Stimulated activated naive B cell treated with anti-CD40 and anti-IgM and Interleukin-4, amounts not matched to agents 10 μg/mL and 1 μg/mL and 100 μg/mL, for 72 hours (primary cell): ENCODE data around the gene LAMTOR4.
A peak's percentile ranks its signal among the peaks of the same experiment; 100 is the strongest.
"Not testable (repeated sequence)": the region's sequence is repeated elsewhere in the genome, so short reads cannot be mapped to it uniquely, and the experiment has no call there.

Experiments
- ATAC-seq, 2 donors: fragments of 150-1000 bp; cut with Tn5 transposase; replicated peaks; 2 replicates each; pipeline ENCODE4 v1.10.0; 2021; ENCODE audit warnings: moderate library complexity in 1 of 2
- DNase-seq: peaks from one replicate; pipeline ENCODE4 v3.0.0; 2021
- H3K27ac Mint-ChIP-seq: one replicate; pipeline ENCODE4 v1.8.0; 2022; ENCODE audit warnings: mild to moderate bottlenecking, mixed read lengths
- H3K27me3 Mint-ChIP-seq, 2 donors: one replicate each; pipeline ENCODE4 v1.8.0; 2022; ENCODE audit warnings: mixed read lengths in 2 of 2
- H3K36me3 Mint-ChIP-seq, 2 donors: one replicate each; pipeline ENCODE4 v1.8.0; 2022; ENCODE audit warnings: mixed read lengths in 2 of 2, mild to moderate bottlenecking in 1 of 2
- H3K4me1 Mint-ChIP-seq, 2 donors: one replicate each; pipeline ENCODE4 v1.8.0; 2022; ENCODE audit warnings: mixed read lengths in 2 of 2, mild to moderate bottlenecking in 1 of 2
- H3K4me3 Mint-ChIP-seq, 2 donors: one replicate each; pipeline ENCODE4 v1.8.0; 2022; ENCODE audit warnings: mild to moderate bottlenecking in 2 of 2, mixed read lengths in 2 of 2, moderate library complexity in 1 of 2
- H3K9me3 Mint-ChIP-seq, 2 donors: one replicate each; pipeline ENCODE4 v1.8.0; 2022; ENCODE audit warnings: mixed read lengths in 2 of 2, mild to moderate bottlenecking in 1 of 2

The LAMTOR4 gene

DNA sequence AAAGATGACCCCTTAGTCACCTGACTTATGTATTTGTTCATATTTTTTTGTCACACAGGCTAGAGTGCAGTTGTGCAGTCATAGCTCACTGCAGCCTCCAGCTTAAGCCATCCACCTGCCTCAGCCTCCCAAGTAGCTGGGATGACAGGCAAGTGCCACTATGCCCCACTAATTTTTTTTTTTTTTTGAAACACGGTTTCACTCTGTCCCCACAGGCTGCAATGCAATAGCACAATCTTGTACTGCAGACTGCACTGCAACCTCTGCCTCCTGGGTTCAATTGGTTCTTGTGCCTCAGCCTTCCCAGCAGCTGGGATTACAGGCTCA, 20.1 kb upstream of the LAMTOR4 start:
- Mint-ChIP-seq H3K27ac (no peak overlapping the region), H3K36me3 (peaks cover 4 to 5% of the 10 kb centered on the region in 2 donors), H3K9me3 (no peaks in the 10 kb centered on the region), H3K4me3 (no peak overlapping the region), H3K4me1 (peaks cover 26 to 54% of the 10 kb centered on the region in 2 donors), H3K27me3 (no peaks in the 10 kb centered on the region)
- DNase-seq (no peak), ATAC-seq (no peak)

- not testable (repeated sequence) for H3K27ac Mint-ChIP-seq, DNase-seq, H3K27me3 Mint-ChIP-seq, H3K9me3 Mint-ChIP-seq, H3K36me3 Mint-ChIP-seq, H3K4me3 Mint-ChIP-seq, ATAC-seq
- H3K4me1 Mint-ChIP-seq = peaks cover 17 to 42% of the 10 kb centered on the region in 2 donors
Measured at GRCh38 chr7:100130220-100130607, 18.5 kb upstream of the LAMTOR4 start.

GRCh38 chr7:100130608-100131453, 17.9 kb upstream of the LAMTOR4 start:
- Mint-ChIP-seq H3K4me1 (peaks cover 13 to 37% of the 10 kb centered on the region in 2 donors), H3K9me3 (no peaks in the 10 kb centered on the region), H3K27ac (no peak overlapping the region), H3K36me3 (peaks cover 0 to 1% of the 10 kb centered on the region in 2 donors), H3K27me3 (no peaks in the 10 kb centered on the region), H3K4me3 (peak overlapping the region; percentile 46 to 54)
- ATAC-seq = no peak
- DNase-seq = peak; percentile 65

- Mint-ChIP-seq H3K36me3 (no peaks in the 10 kb centered on the region), H3K4me1 (peaks cover 13 to 29% of the 10 kb centered on the region in 2 donors), H3K27ac (peak overlapping the region; percentile 81), H3K9me3 (no peaks in the 10 kb centered on the region), H3K4me3 (no peak overlapping the region), H3K27me3 (no peaks in the 10 kb centered on the region)
- ATAC-seq (no peak), DNase-seq (no peak)
Measured at GRCh38 chr7:100132126-100132525, 16.6 kb upstream of the LAMTOR4 start.

DNA sequence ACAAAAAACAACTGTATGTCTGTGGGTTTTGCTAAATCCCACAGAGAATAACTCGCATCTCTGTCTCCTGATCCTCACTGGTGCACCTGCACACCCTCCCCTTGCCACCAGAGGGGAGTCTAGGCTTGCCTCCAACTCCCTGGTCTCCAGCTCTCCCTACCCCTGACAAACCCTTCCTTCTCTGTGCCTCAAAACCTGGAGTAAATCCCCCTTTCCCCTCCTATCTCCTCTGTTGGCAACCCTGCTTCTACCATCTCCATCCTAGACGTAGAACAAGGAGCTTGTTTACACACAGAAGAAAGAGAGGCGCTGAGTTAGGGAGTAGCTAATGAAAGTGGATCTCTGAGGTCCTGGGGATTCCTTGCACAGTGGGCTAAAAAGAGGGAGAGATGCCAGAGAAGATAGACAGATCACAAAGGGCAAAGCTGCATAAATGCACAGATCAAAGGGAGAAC, 16.0 kb upstream of the LAMTOR4 start:
- DNase-seq (peak; percentile 52), ATAC-seq (peak; percentile 74 to 77)
- H3K27ac Mint-ChIP-seq = peak overlapping the region; percentile 81
- peaks cover 15 to 32% of the 10 kb centered on the region in 2 donors for H3K4me1 Mint-ChIP-seq
- no peaks in the 10 kb centered on the region for H3K9me3 Mint-ChIP-seq
- H3K4me3 Mint-ChIP-seq = no peak overlapping the region
- no peaks in the 10 kb centered on the region for H3K27me3 Mint-ChIP-seq
- no peaks in the 10 kb centered on the region for H3K36me3 Mint-ChIP-seq

- peaks cover 14 to 20% of the 10 kb centered on the region in 2 donors for H3K4me1 Mint-ChIP-seq
- peak overlapping the region; percentile 44 for H3K27ac Mint-ChIP-seq
- H3K9me3 Mint-ChIP-seq = no peaks in the 10 kb centered on the region
- peak; percentile 72 to 78 for ATAC-seq
- H3K36me3 Mint-ChIP-seq = no peaks in the 10 kb centered on the region
- no peak for DNase-seq
- no peaks in the 10 kb centered on the region for H3K27me3 Mint-ChIP-seq
- peak overlapping the region in 1 of 2 donors; percentile 5 for H3K4me3 Mint-ChIP-seq
Measured at GRCh38 chr7:100137851-100138760, 10.6 kb upstream of the LAMTOR4 start.

DNA sequence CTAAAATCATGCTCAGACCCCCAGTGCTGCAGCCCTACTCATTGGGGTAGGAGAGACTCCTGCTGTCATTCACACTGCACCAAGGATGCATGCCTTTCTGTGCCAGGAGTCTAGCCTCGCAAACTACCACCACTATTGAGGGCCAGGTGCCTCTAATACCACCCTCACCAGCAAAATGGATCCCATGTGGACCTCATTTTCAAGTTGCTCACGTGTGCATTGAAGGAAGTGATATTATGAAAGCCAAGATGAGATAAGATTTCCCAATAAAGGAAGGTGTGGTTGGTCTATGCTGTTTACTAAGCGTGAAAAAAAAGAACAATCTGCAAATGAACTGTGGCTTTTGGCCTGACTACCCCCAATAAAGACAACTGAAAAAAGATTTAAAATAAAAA, 7.2 kb upstream of the LAMTOR4 start:
- H3K9me3 Mint-ChIP-seq = no peaks in the 10 kb centered on the region
- DNase-seq = no peak
- no peak overlapping the region for H3K27ac Mint-ChIP-seq
- no peaks in the 10 kb centered on the region for H3K27me3 Mint-ChIP-seq
- no peak overlapping the region for H3K4me3 Mint-ChIP-seq
- peaks cover 14 to 20% of the 10 kb centered on the region in 2 donors for H3K4me1 Mint-ChIP-seq
- no peaks in the 10 kb centered on the region for H3K36me3 Mint-ChIP-seq
- peak in 1 of 2 donors; percentile 29 for ATAC-seq

GRCh38 chr7:100142461-100142860, 6.3 kb upstream of the LAMTOR4 start:
- no peak for DNase-seq
- Mint-ChIP-seq H3K4me1 (peaks cover 14 to 19% of the 10 kb centered on the region in 2 donors), H3K4me3 (no peak overlapping the region), H3K36me3 (no peaks in the 10 kb centered on the region), H3K27me3 (no peaks in the 10 kb centered on the region), H3K9me3 (no peaks in the 10 kb centered on the region), H3K27ac (no peak overlapping the region)
- no peak for ATAC-seq

GRCh38 chr7:100146350-100146749, 2.4 kb upstream of the LAMTOR4 start:
- peaks cover 7 to 12% of the 10 kb centered on the region in 2 donors for H3K36me3 Mint-ChIP-seq
- not testable (repeated sequence) for H3K27ac Mint-ChIP-seq, H3K4me3 Mint-ChIP-seq, H3K9me3 Mint-ChIP-seq, DNase-seq, H3K27me3 Mint-ChIP-seq, ATAC-seq
- H3K4me1 Mint-ChIP-seq = peaks cover 14 to 20% of the 10 kb centered on the region in 2 donors

- H3K27me3 Mint-ChIP-seq = no peaks in the 10 kb centered on the region
- H3K4me1 Mint-ChIP-seq = peaks cover 18 to 20% of the 10 kb centered on the region in 2 donors
- no peaks in the 10 kb centered on the region for H3K9me3 Mint-ChIP-seq
- no peak for DNase-seq
- H3K36me3 Mint-ChIP-seq = peaks cover 11 to 14% of the 10 kb centered on the region in 2 donors
- H3K4me3 Mint-ChIP-seq = no peak overlapping the region
- no peak overlapping the region for H3K27ac Mint-ChIP-seq
- no peak for ATAC-seq
Measured at GRCh38 chr7:100147278-100147677, 1.4 kb upstream of the LAMTOR4 start.

GRCh38 chr7:100148225-100148558, 526 bp upstream of the LAMTOR4 start:
- Mint-ChIP-seq H3K27ac (peak overlapping the region; percentile 99), H3K4me3 (peak overlapping the region; percentile 92 to 100), H3K36me3 (peaks cover 15 to 21% of the 10 kb centered on the region in 2 donors), H3K4me1 (peaks cover 24 to 25% of the 10 kb centered on the region in 2 donors), H3K27me3 (no peaks in the 10 kb centered on the region), H3K9me3 (no peaks in the 10 kb centered on the region)
- DNase-seq (no peak), ATAC-seq (peak; percentile 17 to 24)

DNA sequence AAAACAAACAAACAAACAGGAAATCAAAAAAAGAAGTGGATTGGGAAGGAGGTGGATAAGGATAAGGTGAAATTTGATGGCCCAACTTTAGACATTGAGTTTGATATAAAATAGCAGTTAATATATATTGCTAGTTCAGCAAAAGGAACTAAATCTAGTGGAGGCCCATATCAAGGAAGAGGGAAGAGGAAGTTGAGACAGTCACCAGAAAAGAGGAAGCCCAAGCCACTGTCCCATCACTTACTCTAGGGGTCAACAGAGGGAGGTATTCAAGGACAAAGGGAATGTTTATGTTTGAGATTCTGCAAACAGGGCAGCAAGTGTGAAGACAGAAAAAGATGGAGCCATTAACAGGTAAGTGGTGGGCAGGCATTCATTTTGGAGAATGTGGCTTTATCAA, 3.7 kb downstream of the LAMTOR4 start:
- peak overlapping the region; percentile 11 for H3K27ac Mint-ChIP-seq
- DNase-seq (no peak), ATAC-seq (no peak)
- H3K4me3 Mint-ChIP-seq = peak overlapping the region in 1 of 2 donors; percentile 1
- peaks cover 42 to 64% of the 10 kb centered on the region in 2 donors for H3K4me1 Mint-ChIP-seq
- no peaks in the 10 kb centered on the region for H3K27me3 Mint-ChIP-seq
- H3K9me3 Mint-ChIP-seq = no peaks in the 10 kb centered on the region
- peaks cover 21 to 46% of the 10 kb centered on the region in 2 donors for H3K36me3 Mint-ChIP-seq

GRCh38 chr7:100152937-100153666, 4.4 kb downstream of the LAMTOR4 start:
- DNase-seq (no peak), ATAC-seq (no peak)
- H3K36me3 Mint-ChIP-seq = peaks cover 21 to 49% of the 10 kb centered on the region in 2 donors
- no peaks in the 10 kb centered on the region for H3K9me3 Mint-ChIP-seq
- H3K27me3 Mint-ChIP-seq = no peaks in the 10 kb centered on the region
- peaks cover 45 to 69% of the 10 kb centered on the region in 2 donors for H3K4me1 Mint-ChIP-seq
- peak overlapping the region; percentile 57 for H3K27ac Mint-ChIP-seq
- no peak overlapping the region for H3K4me3 Mint-ChIP-seq
